H9 (cell line): ENCODE results near the gene FAM171A1. TPM values are rescaled to one million over a fixed set of nuclear protein-coding genes. Genes with fewer than 3 reads are reported as not detected.

Source experiments
- DNase-seq: peaks from one replicate; pipeline ENCODE4 v3.0.0-alpha.2; 2017
- H2AFZ ChIP-seq: one replicate; pipeline ENCODE4 v1.6.1; 2013; ENCODE audit warnings: mild to moderate bottlenecking, low read length, control low read depth, moderate library complexity
- H2AK5ac ChIP-seq: 2 replicates; pipeline ENCODE4 v1.6.1; 2013; ENCODE audit warnings: low read length, control low read depth, mixed read lengths; ENCODE audit not compliant: insufficient read length
- H2BK120ac ChIP-seq: one replicate; pipeline ENCODE4 v1.6.1; 2013; ENCODE audit warnings: low read depth, mild to moderate bottlenecking, low read length, control low read depth, inconsistent platforms; ENCODE audit not compliant: poor library complexity, severe bottlenecking
- H2BK12ac ChIP-seq: 2 replicates; pipeline ENCODE4 v1.6.1; 2013; ENCODE audit warnings: low read length, control low read depth, mixed read lengths, low read depth; ENCODE audit not compliant: insufficient read length
- H2BK15ac ChIP-seq: 2 replicates; pipeline ENCODE4 v1.6.1; 2013; ENCODE audit warnings: low read depth, low read length, control low read depth
- H2BK20ac ChIP-seq: one replicate; pipeline ENCODE4 v1.6.1; 2013; ENCODE audit warnings: low read depth, mild to moderate bottlenecking, low read length, control low read depth, inconsistent platforms; ENCODE audit not compliant: poor library complexity, severe bottlenecking
- H2BK5ac ChIP-seq: 2 replicates; pipeline ENCODE4 v1.6.1; 2013; ENCODE audit warnings: low read length, control low read depth, mixed read lengths; ENCODE audit not compliant: insufficient read length
- H3K14ac ChIP-seq: 2 replicates; pipeline ENCODE4 v1.6.1; 2013; ENCODE audit warnings: low read length, control low read depth; ENCODE audit not compliant: insufficient read depth
- H3K18ac ChIP-seq: 2 replicates; pipeline ENCODE4 v1.6.1; 2013; ENCODE audit warnings: low read depth, mild to moderate bottlenecking, mixed read lengths, low read length, control low read depth; ENCODE audit not compliant: insufficient read length
- H3K23ac ChIP-seq: 2 replicates; pipeline ENCODE4 v1.6.1; 2013; ENCODE audit warnings: low read length, control low read depth, mixed read lengths, low read depth; ENCODE audit not compliant: insufficient read length
- H3K23me2 ChIP-seq: 2 replicates; pipeline ENCODE4 v1.6.1; 2013; ENCODE audit warnings: low read depth, mild to moderate bottlenecking, mixed read lengths, low read length, control low read depth; ENCODE audit not compliant: insufficient read length, poor library complexity, severe bottlenecking
- H3K27ac ChIP-seq: 2 replicates; pipeline ENCODE4 v1.5.1; 2013; ENCODE audit warnings: low read length, control low read depth, mixed read lengths, low read depth; ENCODE audit not compliant: insufficient read length
- H3K27me3 ChIP-seq: 2 replicates; pipeline ENCODE4 v1.6.1; 2013; ENCODE audit warnings: low read length, control low read depth, inconsistent platforms; ENCODE audit not compliant: insufficient read depth
- H3K4ac ChIP-seq: 2 replicates; pipeline ENCODE4 v1.6.1; 2013; ENCODE audit warnings: low read depth, mild to moderate bottlenecking, control low read depth, inconsistent platforms, low read length, moderate library complexity
- H3K4me1 ChIP-seq: 2 replicates; pipeline ENCODE4 v1.6.1; 2013; ENCODE audit warnings: low read length, control low read depth, inconsistent platforms; ENCODE audit not compliant: insufficient read depth
- H3K4me2 ChIP-seq: 2 replicates; pipeline ENCODE4 v1.6.1; 2013; ENCODE audit warnings: low read length, control low read depth, mixed read lengths; ENCODE audit not compliant: insufficient read length, insufficient read depth
- H3K56ac ChIP-seq: 2 replicates; pipeline ENCODE4 v1.6.1; 2013; ENCODE audit warnings: low read depth, mild to moderate bottlenecking, mixed read lengths, low read length, control low read depth; ENCODE audit not compliant: insufficient read length
- H3K79me1 ChIP-seq: 2 replicates; pipeline ENCODE4 v1.6.1; 2013; ENCODE audit warnings: low read depth, mild to moderate bottlenecking, moderate library complexity, low read length, control low read depth, inconsistent platforms; ENCODE audit not compliant: insufficient read depth, poor library complexity, severe bottlenecking
- H3K79me2 ChIP-seq: 2 replicates; pipeline ENCODE4 v1.6.1; 2013; ENCODE audit warnings: low read length, control low read depth, inconsistent platforms; ENCODE audit not compliant: insufficient read depth
- H3K9ac ChIP-seq: 2 replicates; pipeline ENCODE4 v1.6.1; 2013; ENCODE audit warnings: low read length, control low read depth, mixed read lengths; ENCODE audit not compliant: insufficient read length; ENCODE audit errors: extremely low read depth
- H3K9me3 ChIP-seq: one replicate; pipeline ENCODE4 v1.6.1; 2013; ENCODE audit warnings: low read depth, low read length, inconsistent platforms; ENCODE audit not compliant: control insufficient read depth
- H3T11ph ChIP-seq: one replicate; pipeline ENCODE4 v1.6.1; 2013; ENCODE audit warnings: mild to moderate bottlenecking, low read length, control low read depth, inconsistent platforms
- H4K20me1 ChIP-seq: one replicate; pipeline ENCODE4 v1.6.1; 2013; ENCODE audit not compliant: control insufficient read depth, insufficient read length, insufficient read depth
- H4K5ac ChIP-seq: 2 replicates; pipeline ENCODE4 v1.6.1; 2013; ENCODE audit warnings: low read depth, mild to moderate bottlenecking, mixed read lengths, low read length, control low read depth; ENCODE audit not compliant: insufficient read length
- H4K8ac ChIP-seq: replicated peaks from 2 replicates; pipeline ENCODE4 v1.6.1; 2013; ENCODE audit warnings: low read length, control low read depth, mixed read lengths, low read depth; ENCODE audit not compliant: insufficient read length
- H4K91ac ChIP-seq: 2 replicates; pipeline ENCODE4 v1.6.1; 2013; ENCODE audit warnings: low read depth, mild to moderate bottlenecking, moderate library complexity, mixed read lengths, low read length, control low read depth; ENCODE audit not compliant: insufficient read length
- H3K27ac Mint-ChIP-seq, 3 experiments: 2 replicates in 2 of 3; 3 replicates in 1 of 3; pipeline ENCODE4 v1.8.0; 2020 to 2021; ENCODE audit warnings: mixed read lengths in 3 of 3, mild to moderate bottlenecking in 1 of 3, moderate library complexity in 1 of 3
- H3K27me3 Mint-ChIP-seq: 2 replicates; pipeline ENCODE4 v1.8.0; 2021; ENCODE audit warnings: low read depth, mild to moderate bottlenecking, moderate library complexity, mixed read lengths
- H3K36me3 Mint-ChIP-seq, 3 experiments: 2 replicates in 2 of 3; 3 replicates in 1 of 3; pipeline ENCODE4 v1.8.0; 2020 to 2021; ENCODE audit warnings: low read depth in 3 of 3, mixed read lengths in 3 of 3; ENCODE audit not compliant: insufficient read depth in 1 of 3
- H3K4me1 Mint-ChIP-seq, 2 experiments: 2 replicates each; pipeline ENCODE4 v1.8.0; 2020; ENCODE audit warnings: mixed read lengths in 2 of 2
- H3K4me3 Mint-ChIP-seq, 2 experiments: 2 replicates in 1 of 2; 3 replicates in 1 of 2; pipeline ENCODE4 v1.8.0; 2020 to 2021; ENCODE audit warnings: mild to moderate bottlenecking in 2 of 2, mixed read lengths in 2 of 2, moderate library complexity in 1 of 2
- H3K9me3 Mint-ChIP-seq, 2 experiments: 2 replicates in 1 of 2; 3 replicates in 1 of 2; pipeline ENCODE4 v1.8.0; 2020; ENCODE audit warnings: mild to moderate bottlenecking in 2 of 2, mixed read lengths in 2 of 2, moderate library complexity in 1 of 2
- CTCF ChIP-seq: fragments of 200-600 bp; sonication (generic); conservative IDR thresholded peaks from 3 replicates; pipeline ENCODE4 v1.8.0; 2021; ENCODE audit warnings: antibody characterized with exemption, mild to moderate bottlenecking
- WGBS: extraction: QIAGEN DNeasy Blood & Tissue Kit; methylation state at CpG from one replicate; pipeline ENCODE4 v1.1.7; 2013; ENCODE audit warnings: missing lambda C conversion rate, low lambda C conversion rate, mixed read lengths; ENCODE audit not compliant: insufficient read length; ENCODE audit errors: extremely low coverage; 5-methylcytosine and 5-hydroxymethylcytosine counted together
- total RNA-seq: library from RNA; stranded (reverse); gene quantifications from 2 replicates; pipeline ENCODE4 v1.2.1, GENCODE V29; 2021

FAM171A1 gene
- total RNA-seq, 1 experiment from 2014 or later = 37.4 TPM

- Histone ChIP-seq H3K4me2 (no peak overlapping the region), H4K20me1 (no peaks in the 10 kb centered on the region), H4K8ac (no peak overlapping the region), H3K27ac (no peak overlapping the region), H2BK20ac (no peak overlapping the region), H3K79me1 (peaks cover 3% of the 10 kb centered on the region), H3K23ac (no peak overlapping the region), H3K4ac (no peak overlapping the region), H2BK5ac (no peak overlapping the region), H3K79me2 (peaks cover 6% of the 10 kb centered on the region; the same call in 1 of the 2 replicates), H4K91ac (no peak overlapping the region), H3K18ac (no peak overlapping the region), H3K9me3 (no peaks in the 10 kb centered on the region), H3K27me3 (no peaks in the 10 kb centered on the region), H3K4me1 (peaks cover 3% of the 10 kb centered on the region; the same call in 1 of the 2 replicates), H3K14ac (no peak overlapping the region), H3K9ac (no peak overlapping the region), H3K56ac (no peak overlapping the region), H4K5ac (no peak overlapping the region), H2AK5ac (no peak overlapping the region), H2BK120ac (no peak overlapping the region), H2AFZ (no peak overlapping the region), H2BK15ac (no peak overlapping the region), H3T11ph (no peak overlapping the region), H3K23me2 (no peaks in the 10 kb centered on the region), H2BK12ac (no peak overlapping the region)
- Mint-ChIP-seq H3K9me3 (peaks cover 2 to 6% of the 10 kb centered on the region in 2 experiments; a peak in 2 of 5 replicates), H3K36me3 (peaks cover 6 to 16% (median 7%) of the 10 kb centered on the region in 3 experiments; a peak in 6 of 7 replicates), H3K4me1 (peaks cover 20 to 25% of the 10 kb centered on the region in 2 experiments), H3K27me3 (no peaks in the 10 kb centered on the region), H3K27ac (no peak overlapping the region), H3K4me3 (no peak overlapping the region)
- WGBS = no CpG with 5 or more reads among the region's 4 CpGs
- no peak for DNase-seq
- no peak for TF ChIP-seq CTCF
These were observed 7.1 kb downstream of the FAM171A1 start for GRCh38 chr10:15364001-15364400.
